Common myeloid progenitor, CD34-positive (primary cell): ENCODE measurements around the gene NCOA3.
"Not testable (repeated sequence)": the region's sequence is repeated elsewhere in the genome, so short reads cannot be mapped to it uniquely, and the experiment has no call there.

Experiments used
- CTCF ChIA-PET: fragments of 350-600 bp; sonication (Branson Sonifier 250); formaldehyde crosslinking; loops from one replicate; lab custom pipeline; 2021; ENCODE audit warnings: antibody characterized with exemption; lab: Charles Lee
- POLR2A ChIA-PET: fragments of 350-600 bp; sonication (Branson Sonifier 250); formaldehyde crosslinking; loops from one replicate; lab custom pipeline; 2021; ENCODE audit warnings: antibody characterized with exemption; lab: Charles Lee
- DNase-seq, 3 donors: peaks; one replicate each; pipeline versions ENCODE4 v3.0.0 to v3.0.0-alpha.2; 2013
- H3K27ac ChIP-seq, 2 experiments: 1 replicate in 1 of 2; 2 replicates in 1 of 2; pipeline ENCODE4 v1.7.0; 2013; ENCODE audit warnings: inconsistent platforms in 2 of 2, low read length in 2 of 2, mild to moderate bottlenecking in 2 of 2, low read depth in 1 of 2, moderate library complexity in 1 of 2; ENCODE audit not compliant: severe bottlenecking in 2 of 2, insufficient read depth in 1 of 2, poor library complexity in 1 of 2
- H3K27me3 ChIP-seq, 5 experiments: replicated peaks in 2 of 5; 1 replicate in 3 of 5; 2 replicates in 2 of 5; pipeline versions ENCODE4 v1.6.1 to v1.7.0; 2013; ENCODE audit warnings: low read length in 4 of 5, mild to moderate bottlenecking in 2 of 5, moderate library complexity in 2 of 5, inconsistent platforms in 1 of 5; ENCODE audit not compliant: insufficient read depth in 5 of 5, control insufficient read depth in 4 of 5
- H3K36me3 ChIP-seq, 4 experiments: 1 replicate in 2 of 4; 2 replicates in 2 of 4; pipeline versions ENCODE4 v1.6.1 to v1.7.0; 2013; ENCODE audit warnings: low read length in 3 of 4, control low read depth in 1 of 4, mild to moderate bottlenecking in 1 of 4; ENCODE audit not compliant: control insufficient read depth in 4 of 4, insufficient read depth in 4 of 4
- H3K4me1 ChIP-seq, 4 experiments: 1 replicate in 3 of 4; 2 replicates in 1 of 4; pipeline versions ENCODE4 v1.6.1 to v1.7.1; 2013; ENCODE audit warnings: low read length in 3 of 4, mild to moderate bottlenecking in 3 of 4, control low read depth in 1 of 4, inconsistent platforms in 1 of 4, moderate library complexity in 1 of 4; ENCODE audit not compliant: control insufficient read depth in 4 of 4, insufficient read depth in 4 of 4; ENCODE audit errors: control extremely low read depth in 1 of 4
- H3K4me3 ChIP-seq, 7 experiments: 1 replicate in 4 of 7; 2 replicates in 3 of 7; pipeline versions ENCODE4 v1.5.1 to v1.7.0; 2013; ENCODE audit warnings: mild to moderate bottlenecking in 7 of 7, low read length in 6 of 7, moderate library complexity in 6 of 7, inconsistent platforms in 2 of 7, low read depth in 2 of 7, control low read depth in 1 of 7; ENCODE audit not compliant: insufficient read depth in 4 of 7, control insufficient read depth in 1 of 7; ENCODE audit errors: extremely low read depth in 1 of 7
- H3K9me3 ChIP-seq, 5 experiments: 1 replicate in 4 of 5; 2 replicates in 1 of 5; pipeline versions ENCODE4 v1.6.1 to v1.7.1; 2013; ENCODE audit warnings: low read length in 4 of 5, mild to moderate bottlenecking in 2 of 5, inconsistent platforms in 1 of 5, low read depth in 1 of 5, moderate library complexity in 1 of 5; ENCODE audit not compliant: control insufficient read depth in 4 of 5, insufficient read depth in 2 of 5; ENCODE audit errors: control extremely low read depth in 1 of 5
- WGBS: methylation state at CpG from one replicate; pipeline ENCODE4 v1.1.5; 2013; ENCODE audit not compliant: insufficient coverage; 5-methylcytosine and 5-hydroxymethylcytosine counted together

NCOA3 gene

GRCh38 chr20:47580686-47581085 lies 79.0 kb downstream of the NCOA3 start:
- peaks cover 8 to 13% (median 9%) of the 10 kb centered on the region in 4 experiments for H3K4me1 ChIP-seq
- POLR2A ChIA-PET, DNase-seq, H3K27ac ChIP-seq, H3K27me3 ChIP-seq, H3K4me3 ChIP-seq, H3K9me3 ChIP-seq, H3K36me3 ChIP-seq: not testable (repeated sequence)
- CTCF ChIA-PET: interaction anchor here (1.1 kb wide), 1 partner anchor 19 kb away, joined by 3 read pairs; no protein-coding TSS in a partner anchor
- 100% methylated on average over 2 of the region's 7 CpGs for WGBS

DNA sequence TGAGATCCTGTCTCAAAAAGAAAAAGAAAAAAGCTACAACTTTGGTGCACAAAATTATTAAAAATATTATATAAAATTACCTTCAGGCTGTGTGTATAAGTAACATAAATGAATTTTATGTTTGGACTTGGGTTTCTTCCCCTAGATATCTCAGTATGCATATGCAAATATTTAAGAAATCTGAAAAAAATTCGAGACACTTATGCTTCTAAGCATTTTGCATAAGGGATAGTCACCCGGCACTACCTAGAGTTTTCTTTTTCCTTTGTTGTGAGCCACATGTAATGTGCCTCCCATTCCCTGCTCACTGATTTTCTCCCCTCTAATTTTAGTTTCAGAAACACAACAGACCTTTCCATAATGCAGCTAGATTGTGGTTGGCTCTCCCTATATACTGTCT lies 79.4 kb downstream of the NCOA3 start:
- ChIA-PET CTCF (interaction anchor here (1.1 kb wide), 1 partner anchor 19 kb away, joined by 3 read pairs; no protein-coding TSS in a partner anchor), POLR2A (no interaction called here)
- DNase-seq: no peak
- Histone ChIP-seq H3K4me3 (no peak overlapping the region), H3K9me3 (no peaks in the 10 kb centered on the region), H3K27ac (no peak overlapping the region), H3K36me3 (peaks cover 0 to 3% (median 1%) of the 10 kb centered on the region in 4 experiments), H3K27me3 (no peaks in the 10 kb centered on the region), H3K4me1 (peaks cover 5 to 10% (median 8%) of the 10 kb centered on the region in 4 experiments)
- WGBS: 100% methylated on average over 1 of the region's 2 CpGs

DNA sequence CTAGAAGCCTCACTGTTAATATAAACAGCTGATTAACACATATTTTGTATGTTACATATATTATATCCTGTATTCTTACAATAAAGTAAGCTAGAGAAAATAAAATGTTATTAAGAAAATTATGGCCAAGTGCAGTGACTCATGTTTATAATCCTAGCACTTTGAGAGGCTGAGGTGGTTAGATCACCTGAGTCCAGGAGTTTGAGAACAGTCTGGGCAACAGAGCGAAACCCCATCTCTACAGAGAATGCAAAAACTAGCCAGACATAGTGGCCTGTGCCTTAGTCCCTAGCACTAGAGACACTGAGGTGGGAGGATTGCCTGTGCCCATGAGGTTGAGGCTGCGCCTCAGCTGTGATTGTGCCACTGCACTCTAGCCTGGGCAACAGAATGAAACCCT lies 81.9 kb downstream of the NCOA3 start:
- no peak overlapping the region for H3K27ac ChIP-seq
- CTCF ChIA-PET: no interaction called here
- WGBS: 80% methylated on average over 2 of the region's 2 CpGs
- no peaks in the 10 kb centered on the region for H3K4me1 ChIP-seq
- POLR2A ChIA-PET: no interaction called here
- no peak for DNase-seq
- H3K27me3 ChIP-seq: no peaks in the 10 kb centered on the region
- no peak overlapping the region for H3K4me3 ChIP-seq
- H3K9me3 ChIP-seq: no peaks in the 10 kb centered on the region
- H3K36me3 ChIP-seq: peaks cover 0 to 3% (median 3%) of the 10 kb centered on the region in 4 experiments

- no peak for DNase-seq
- H3K36me3 ChIP-seq: peaks cover 0 to 3% (median 3%) of the 10 kb centered on the region in 4 experiments
- H3K4me1 ChIP-seq: no peaks in the 10 kb centered on the region
- no peaks in the 10 kb centered on the region for H3K9me3 ChIP-seq
- ChIA-PET POLR2A (no interaction called here), CTCF (interaction anchor here (0.8 to 1.6 kb wide), 3 partner anchors 9 to 23 kb away, joined by 3 to 6 read pairs (median 3); no protein-coding TSS in a partner anchor)
- H3K4me3 ChIP-seq: no peak overlapping the region
- WGBS: no CpG with 5 or more reads among the region's 10 CpGs
- H3K27ac ChIP-seq: no peak overlapping the region
- no peaks in the 10 kb centered on the region for H3K27me3 ChIP-seq
Measured at GRCh38 chr20:47585087-47585747, 83.5 kb downstream of the NCOA3 start.

DNA sequence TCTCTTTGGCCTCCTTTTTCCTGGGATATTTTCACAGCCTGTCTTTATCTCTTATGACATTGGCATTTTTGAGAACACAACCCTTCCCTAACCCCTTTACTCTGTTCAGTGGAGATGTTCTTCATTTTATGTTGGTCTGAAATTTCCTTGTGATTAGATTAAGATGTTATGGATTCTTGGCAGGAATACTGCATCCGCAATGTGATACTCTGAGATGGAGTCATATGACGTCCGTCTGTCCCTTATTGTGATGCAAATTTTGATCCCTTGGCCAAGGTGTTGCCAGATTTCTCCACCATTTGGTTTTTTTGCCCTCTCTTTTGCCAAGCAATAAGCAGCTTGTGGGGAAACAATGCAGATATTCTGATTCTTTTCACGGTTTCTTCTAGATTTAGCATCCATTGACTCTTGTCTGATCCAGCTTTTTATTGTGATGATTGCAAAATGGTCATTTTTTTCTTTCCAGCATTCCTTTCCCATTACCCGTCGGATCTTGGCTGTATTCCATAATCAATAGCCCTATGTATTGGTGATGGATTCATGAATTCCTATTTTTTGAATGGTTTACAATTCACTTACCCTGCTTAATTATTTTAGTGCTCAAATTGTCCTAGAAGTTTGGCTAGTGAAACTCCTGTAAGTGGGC lies 85.1 kb downstream of the NCOA3 start:
- Histone ChIP-seq H3K27me3 (no peaks in the 10 kb centered on the region), H3K4me3 (no peak overlapping the region), H3K36me3 (peaks cover 0 to 3% (median 3%) of the 10 kb centered on the region in 4 experiments), H3K27ac (no peak overlapping the region), H3K9me3 (no peaks in the 10 kb centered on the region), H3K4me1 (no peaks in the 10 kb centered on the region)
- CTCF ChIA-PET: no interaction called here
- POLR2A ChIA-PET: no interaction called here
- no peak for DNase-seq
- WGBS: 100% methylated on average over 3 of the region's 6 CpGs

GRCh38 chr20:47588158-47588557 lies 86.5 kb downstream of the NCOA3 start:
- no peaks in the 10 kb centered on the region for H3K4me1 ChIP-seq
- H3K27ac ChIP-seq: no peak overlapping the region
- no peak overlapping the region for H3K4me3 ChIP-seq
- ChIA-PET CTCF (no interaction called here), POLR2A (no interaction called here)
- H3K36me3 ChIP-seq: peaks cover 0 to 3% (median 3%) of the 10 kb centered on the region in 4 experiments
- H3K9me3 ChIP-seq: no peaks in the 10 kb centered on the region
- WGBS: no CpG with 5 or more reads among the region's 8 CpGs
- no peaks in the 10 kb centered on the region for H3K27me3 ChIP-seq
- DNase-seq: no peak

DNA sequence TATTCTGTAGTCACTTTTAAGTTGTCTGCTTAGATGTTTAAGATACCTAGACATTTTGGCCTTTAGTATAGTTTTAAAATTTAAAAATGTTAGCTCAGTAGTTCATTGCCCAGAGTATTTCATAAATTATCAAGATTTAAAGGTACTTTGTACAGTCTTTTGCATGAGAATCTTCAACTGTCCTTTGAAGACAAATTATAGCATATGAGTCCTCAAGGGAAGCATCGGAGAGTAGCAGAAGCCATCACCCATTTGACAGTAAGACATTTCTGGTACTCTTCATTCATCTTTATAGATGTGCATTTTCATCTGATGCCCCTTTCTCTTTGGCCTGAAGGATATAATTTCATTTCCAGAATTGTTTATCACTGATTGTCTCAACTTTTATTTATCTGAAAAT lies 89.5 kb downstream of the NCOA3 start:
- Histone ChIP-seq H3K4me1 (no peaks in the 10 kb centered on the region), H3K36me3 (peaks cover 0 to 3% (median 1%) of the 10 kb centered on the region in 4 experiments), H3K27me3 (no peaks in the 10 kb centered on the region), H3K4me3 (no peak overlapping the region), H3K9me3 (no peaks in the 10 kb centered on the region), H3K27ac (no peak overlapping the region)
- ChIA-PET CTCF (no interaction called here), POLR2A (no interaction called here)
- WGBS: no CpG with 5 or more reads among the region's 1 CpG
- no peak for DNase-seq
